CD4-positive, alpha-beta T cell treated with Interleukin-4 for 1 hour (primary cell): ENCODE results near the gene NEURL2.
"Not testable (repeated sequence)": the region's sequence is repeated elsewhere in the genome, so short reads cannot be mapped to it uniquely, and the experiment has no call there.

Experiments used
- DNase-seq, 2 donors: peaks; one replicate each; pipeline ENCODE4 v3.0.0-alpha.2; 2020 to 2022

Gene NEURL2

GRCh38 chr20:45890985-45891983 is at the start of gene NEURL2, which contains the start of gene CTSA:
Gene NEURL2, minus strand, starts transcription at chr20:45891208. Its CDS starts 217 bp downstream, at chr20:45890991.
Gene CTSA, plus strand, starts transcription at chr20:45891335. Its CDS starts 234 bp downstream, at chr20:45891569.
- DNase-seq = peak; percentile 80 to 84

- DNase-seq = no peak
Measured at GRCh38 chr20:45940469-45940868, 49.5 kb upstream of the NEURL2 start.

GRCh38 chr20:45940053-45940452 is 49.0 kb upstream of the NEURL2 start:
- no peak for DNase-seq

GRCh38 chr20:45938727-45939438 is 47.9 kb upstream of the NEURL2 start:
- DNase-seq = no peak

GRCh38 chr20:45937765-45938164 is 46.8 kb upstream of the NEURL2 start:
- DNase-seq = peak in 1 of 2 donors; percentile 31

- no peak for DNase-seq
Measured at GRCh38 chr20:45935416-45936046, 44.5 kb upstream of the NEURL2 start.

GRCh38 chr20:45934586-45935415 is 43.8 kb upstream of the NEURL2 start, which contains the start of gene PCIF1:
Gene PCIF1, plus strand, starts transcription at chr20:45934683. Its CDS starts 4,317 bp downstream, at chr20:45939000.
- peak; percentile 98 to 99 for DNase-seq

- peak in 1 of 2 donors; percentile 58 for DNase-seq
Measured at GRCh38 chr20:45934046-45934585, 43.1 kb upstream of the NEURL2 start.

GRCh38 chr20:45933266-45934045 is 42.4 kb upstream of the NEURL2 start:
- peak; percentile 67 to 72 for DNase-seq

GRCh38 chr20:45931680-45932079 is 40.7 kb upstream of the NEURL2 start:
- DNase-seq = not testable (repeated sequence)

- DNase-seq = no peak
Measured at GRCh38 chr20:45927071-45927878, 36.3 kb upstream of the NEURL2 start.

- DNase-seq = no peak
Measured at GRCh38 chr20:45926731-45927070, 35.7 kb upstream of the NEURL2 start.

- DNase-seq = no peak
Measured at GRCh38 chr20:45925821-45926506, 35.0 kb upstream of the NEURL2 start.

- no peak for DNase-seq
Measured at GRCh38 chr20:45924391-45925261, 33.6 kb upstream of the NEURL2 start.

- no peak for DNase-seq
Measured at GRCh38 chr20:45921337-45922189, 30.6 kb upstream of the NEURL2 start.

GRCh38 chr20:45920462-45921336 is 29.7 kb upstream of the NEURL2 start:
- DNase-seq = no peak
